OCI-LY3 (cell line): ENCODE measurements around the gene AKR1C2.
"Not testable (repeated sequence)": the region's sequence is repeated elsewhere in the genome, so short reads cannot be mapped to it uniquely, and the experiment has no call there.

Experiments
- H2AFZ ChIP-seq: fragments of 200-600, 300-600 bp; shearing (Covaris generic); 2 replicates; pipeline ENCODE4 v1.6.0; 2014; ENCODE audit warnings: antibody characterized with exemption, low read depth, low read length
- H3K27ac ChIP-seq: fragments of 200-600, 300-600 bp; sonication (generic); 2 replicates; pipeline ENCODE4 v1.5.1; 2014; ENCODE audit warnings: mild to moderate bottlenecking, low read length, moderate library complexity, mixed read lengths
- H3K27me3 ChIP-seq: fragments of 200-600, 300-600 bp; sonication (generic); 2 replicates; pipeline ENCODE4 v1.6.1; 2014; ENCODE audit warnings: low read depth, low read length, mixed read lengths
- H3K36me3 ChIP-seq: fragments of 200-600, 300-600 bp; sonication (generic); replicated peaks from 2 replicates; pipeline ENCODE3; 2014; ENCODE audit warnings: low read depth, low read length, mixed read lengths
- H3K4me1 ChIP-seq: fragments of 300-600, 200-600 bp; sonication (generic); 2 replicates; pipeline ENCODE4 v1.6.1; 2014; ENCODE audit warnings: low read length, mixed read lengths
- H3K4me2 ChIP-seq: fragments of 200-600, 300-600 bp; sonication (generic); 2 replicates; pipeline ENCODE4 v1.6.1; 2014; ENCODE audit warnings: low read length, mixed read lengths
- H3K4me3 ChIP-seq: fragments of 300-600, 200-600 bp; sonication (generic); 2 replicates; pipeline ENCODE4 v1.5.1; 2014; ENCODE audit warnings: antibody characterized with exemption, mild to moderate bottlenecking, low read length, moderate library complexity
- H3K79me2 ChIP-seq: fragments of 300-600, 200-600 bp; shearing (Covaris generic); 2 replicates; pipeline ENCODE4 v1.6.1; 2014; ENCODE audit warnings: mild to moderate bottlenecking, low read length, mixed read lengths
- H3K9ac ChIP-seq: fragments of 300-600, 200-600 bp; shearing (Covaris generic); 2 replicates; pipeline ENCODE4 v1.6.0; 2014; ENCODE audit warnings: mild to moderate bottlenecking, low read length, moderate library complexity
- H3K9me3 ChIP-seq: fragments of 200-600, 300-600 bp; shearing (Covaris generic); 2 replicates; pipeline ENCODE4 v1.6.1; 2014; ENCODE audit warnings: low read length, mixed read lengths; ENCODE audit not compliant: insufficient read depth
- H4K20me1 ChIP-seq: fragments of 200-600, 300-600 bp; sonication (generic); 2 replicates; pipeline ENCODE4 v1.6.1; 2016; ENCODE audit warnings: low read length, mixed read lengths; ENCODE audit not compliant: insufficient read depth
- EZH2phosphoT487 ChIP-seq: fragments of 200-600 bp; shearing (Covaris generic); IDR thresholded peaks from 2 replicates; pipeline ENCODE4 v1.6.1; 2018; ENCODE audit warnings: antibody characterized with exemption, mixed run types, low read depth
- TF ChIP-seq, protein P1 (sequence below): fragments of 200-600, 300-600 bp; sonication (generic); IDR thresholded peaks from 2 replicates; pipeline ENCODE4 v1.5.1; 2014; ENCODE audit warnings: antibody characterized with exemption, low read length, low read depth

Gene AKR1C2

DNA sequence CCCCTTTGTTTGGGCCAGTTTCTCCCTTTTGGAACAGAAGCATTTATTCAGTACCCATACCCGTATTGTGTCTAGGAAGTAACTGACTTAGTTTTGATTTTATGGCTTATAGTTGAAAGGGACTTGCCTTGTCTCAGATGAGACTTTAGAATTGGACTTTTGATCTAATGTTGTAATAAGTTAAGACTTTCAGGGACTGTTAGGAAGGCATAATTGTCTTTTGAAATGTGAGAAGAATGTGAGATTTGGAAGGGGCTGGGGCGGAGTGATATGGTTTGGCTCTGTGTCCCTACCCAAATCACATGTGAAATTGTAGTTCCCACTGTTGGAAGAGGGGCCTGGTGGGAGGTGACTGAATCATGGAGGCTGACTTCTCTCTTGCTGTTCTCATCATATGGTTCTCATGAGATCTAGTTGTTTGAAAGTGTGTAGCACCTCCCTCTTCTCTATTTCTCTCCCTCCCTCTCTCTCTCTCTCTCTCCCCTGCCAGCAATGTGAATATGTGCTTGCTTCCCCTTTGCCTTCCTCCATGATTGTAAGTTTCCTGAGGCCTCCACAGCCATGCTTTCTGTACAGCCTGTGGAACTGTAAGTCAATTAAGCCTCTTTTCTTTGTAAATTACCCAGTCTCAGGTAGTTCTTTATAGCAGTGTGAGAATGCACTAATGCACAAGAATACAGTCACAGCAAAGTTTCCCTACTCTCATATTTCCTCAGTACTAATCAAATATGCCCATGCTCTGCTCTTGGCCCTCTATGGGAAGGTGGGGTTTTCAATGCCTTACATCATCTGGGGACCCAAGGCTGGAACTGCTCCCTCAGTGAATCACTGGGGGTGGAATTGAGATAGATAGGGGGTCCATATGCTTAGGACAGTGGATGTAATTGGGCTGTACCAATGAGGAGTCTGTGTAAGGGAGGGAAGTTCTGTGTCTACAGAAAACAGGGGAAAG is 57.6 kb downstream of the AKR1C2 start:
- no peak for TF ChIP-seq EZH2phosphoT487
- no peaks in the 10 kb centered on the region for H3K27me3 ChIP-seq
- H3K4me2 ChIP-seq: no peak overlapping the region
- H4K20me1 ChIP-seq: no peaks in the 10 kb centered on the region
- no peaks in the 10 kb centered on the region for H3K79me2 ChIP-seq
- no peak overlapping the region for H3K4me3 ChIP-seq
- H3K9me3 ChIP-seq: no peaks in the 10 kb centered on the region
- H2AFZ ChIP-seq: no peak overlapping the region
- H3K36me3 ChIP-seq: no peaks in the 10 kb centered on the region
- no peaks in the 10 kb centered on the region for H3K4me1 ChIP-seq
- no peak overlapping the region for H3K27ac ChIP-seq
- no peak overlapping the region for H3K9ac ChIP-seq

- Histone ChIP-seq H4K20me1 (no peaks in the 10 kb centered on the region), H3K27me3 (0 out of 2 replicates have a peak, but pooled peaks cover under 1% of the 10 kb centered on the region), H3K9me3 (no peaks in the 10 kb centered on the region), H3K4me1 (no peaks in the 10 kb centered on the region), H3K4me3 (no peak overlapping the region), H3K36me3 (no peaks in the 10 kb centered on the region), H3K27ac (no peak overlapping the region), H3K4me2 (no peak overlapping the region), H3K79me2 (no peaks in the 10 kb centered on the region), H3K9ac (no peak overlapping the region), H2AFZ (no peak overlapping the region)
- TF ChIP-seq EZH2phosphoT487: no peak
- TF ChIP-seq, protein P1, sequence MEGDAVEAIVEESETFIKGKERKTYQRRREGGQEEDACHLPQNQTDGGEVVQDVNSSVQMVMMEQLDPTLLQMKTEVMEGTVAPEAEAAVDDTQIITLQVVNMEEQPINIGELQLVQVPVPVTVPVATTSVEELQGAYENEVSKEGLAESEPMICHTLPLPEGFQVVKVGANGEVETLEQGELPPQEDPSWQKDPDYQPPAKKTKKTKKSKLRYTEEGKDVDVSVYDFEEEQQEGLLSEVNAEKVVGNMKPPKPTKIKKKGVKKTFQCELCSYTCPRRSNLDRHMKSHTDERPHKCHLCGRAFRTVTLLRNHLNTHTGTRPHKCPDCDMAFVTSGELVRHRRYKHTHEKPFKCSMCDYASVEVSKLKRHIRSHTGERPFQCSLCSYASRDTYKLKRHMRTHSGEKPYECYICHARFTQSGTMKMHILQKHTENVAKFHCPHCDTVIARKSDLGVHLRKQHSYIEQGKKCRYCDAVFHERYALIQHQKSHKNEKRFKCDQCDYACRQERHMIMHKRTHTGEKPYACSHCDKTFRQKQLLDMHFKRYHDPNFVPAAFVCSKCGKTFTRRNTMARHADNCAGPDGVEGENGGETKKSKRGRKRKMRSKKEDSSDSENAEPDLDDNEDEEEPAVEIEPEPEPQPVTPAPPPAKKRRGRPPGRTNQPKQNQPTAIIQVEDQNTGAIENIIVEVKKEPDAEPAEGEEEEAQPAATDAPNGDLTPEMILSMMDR: no peak
Observed at GRCh38 chr10:4944841-4945240, 58.8 kb downstream of the AKR1C2 start.

- Histone ChIP-seq H3K9me3 (no peaks in the 10 kb centered on the region), H4K20me1 (no peaks in the 10 kb centered on the region), H3K4me3 (no peak overlapping the region), H3K27me3 (peaks cover 9% of the 10 kb centered on the region; the same call in 1 of the 2 replicates), H3K4me2 (no peak overlapping the region), H3K4me1 (no peaks in the 10 kb centered on the region), H2AFZ (no peak overlapping the region), H3K27ac (no peak overlapping the region), H3K9ac (no peak overlapping the region), H3K36me3 (no peaks in the 10 kb centered on the region), H3K79me2 (no peaks in the 10 kb centered on the region)
- TF ChIP-seq, protein P1: no peak
- TF ChIP-seq EZH2phosphoT487: no peak
Observed at GRCh38 chr10:4943821-4944220, 59.8 kb downstream of the AKR1C2 start.

GRCh38 chr10:4943416-4943815 is 60.2 kb downstream of the AKR1C2 start:
- peaks cover 13% of the 10 kb centered on the region for H3K27me3 ChIP-seq
- H4K20me1 ChIP-seq, H3K27ac ChIP-seq: not testable (repeated sequence)

GRCh38 chr10:4942931-4943330 is 60.7 kb downstream of the AKR1C2 start:
- not testable (repeated sequence) for H3K79me2 ChIP-seq, H3K4me3 ChIP-seq, H3K27ac ChIP-seq, H3K4me2 ChIP-seq, H4K20me1 ChIP-seq, H3K9ac ChIP-seq, H2AFZ ChIP-seq, H3K36me3 ChIP-seq, H3K4me1 ChIP-seq, H3K9me3 ChIP-seq
- peaks cover 17% of the 10 kb centered on the region for H3K27me3 ChIP-seq

More at GRCh38 chr10:4943416-4943815, 60.2 kb downstream of the AKR1C2 start:
- not testable (repeated sequence) for H3K9me3 ChIP-seq, H3K4me1 ChIP-seq, H3K36me3 ChIP-seq, H3K4me2 ChIP-seq, H3K9ac ChIP-seq, H2AFZ ChIP-seq, H3K79me2 ChIP-seq, H3K4me3 ChIP-seq
